Endothelial cell of umbilical vein (primary cell): Measurements from ENCODE around the gene CASP10.

Source experiments
- EZH2 ChIP-seq: IDR thresholded peaks from 2 replicates; pipeline ENCODE4 v1.6.1; 2012; ENCODE audit warnings: borderline replicate concordance, low read depth, mild to moderate bottlenecking, moderate library complexity, low read length, inconsistent platforms; ENCODE audit not compliant: severe bottlenecking
- FOS ChIP-seq: IDR thresholded peaks from 2 replicates; pipeline ENCODE4 v1.6.1; 2011; ENCODE audit warnings: mild to moderate bottlenecking, low read length, moderate library complexity, borderline replicate concordance; ENCODE audit not compliant: insufficient read depth
- GATA2 ChIP-seq: IDR thresholded peaks from 2 replicates; pipeline ENCODE4 v1.7.0; 2011; ENCODE audit warnings: low read depth, mild to moderate bottlenecking, moderate library complexity, mixed read lengths, low read length; ENCODE audit not compliant: insufficient read length, insufficient read depth
- JUN ChIP-seq: IDR thresholded peaks from 2 replicates; pipeline ENCODE4 v1.6.1; 2011; ENCODE audit warnings: borderline replicate concordance, low read depth; ENCODE audit not compliant: insufficient read length, insufficient read depth
- POLR2A ChIP-seq: IDR thresholded peaks from 2 replicates; pipeline ENCODE4 v1.6.1; 2012; ENCODE audit warnings: low read depth, mild to moderate bottlenecking, control low read depth, low read length
- POLR2AphosphoS5 ChIP-seq: IDR thresholded peaks from 2 replicates; pipeline ENCODE4 v1.6.1; 2012; ENCODE audit warnings: low read depth, mild to moderate bottlenecking, control low read depth, low read length, moderate library complexity; ENCODE audit not compliant: insufficient read depth
- TF ChIP-seq, protein P1 (sequence below), 2 donors: IDR thresholded peaks; 1 replicate in 1 of 2; 2 replicates in 1 of 2; pipeline ENCODE4 v1.5.1; 2011; ENCODE audit warnings: low read length in 2 of 2, mild to moderate bottlenecking in 2 of 2, moderate library complexity in 2 of 2, control low read depth in 1 of 2, inconsistent platforms in 1 of 2, low read depth in 1 of 2; ENCODE audit not compliant: insufficient read depth in 1 of 2; ENCODE audit errors: extremely low read depth in 1 of 2
- TF ChIP-seq, protein P2 (sequence below): IDR thresholded peaks from 2 replicates; pipeline ENCODE4 v1.6.1; 2011; ENCODE audit not compliant: insufficient read depth, insufficient read length

DNA sequence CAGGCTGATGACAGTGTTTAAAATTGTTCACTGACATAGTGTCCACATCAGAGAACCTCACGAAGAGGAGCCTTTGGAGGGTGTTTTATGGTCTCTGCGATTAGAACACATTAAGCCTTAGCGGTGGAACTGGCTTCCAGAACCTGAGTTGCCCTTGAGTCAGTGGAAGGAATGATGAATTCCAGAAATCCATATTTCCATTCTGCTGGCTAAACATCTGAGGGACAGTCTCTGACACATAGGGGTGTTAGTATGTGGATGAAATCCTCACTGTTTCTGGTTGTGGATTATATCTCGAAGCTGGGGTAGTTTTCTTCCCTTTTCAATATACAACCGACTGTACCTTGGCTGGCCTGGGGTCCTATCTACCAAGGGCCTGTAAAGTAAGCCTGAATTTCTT is 4.0 kb downstream of the CASP10 start:
- TF ChIP-seq POLR2AphosphoS5 (no peak), POLR2A (no peak), FOS (no peak), GATA2 (no peak), EZH2 (no peak), JUN (no peak)
- TF ChIP-seq, protein P1, sequence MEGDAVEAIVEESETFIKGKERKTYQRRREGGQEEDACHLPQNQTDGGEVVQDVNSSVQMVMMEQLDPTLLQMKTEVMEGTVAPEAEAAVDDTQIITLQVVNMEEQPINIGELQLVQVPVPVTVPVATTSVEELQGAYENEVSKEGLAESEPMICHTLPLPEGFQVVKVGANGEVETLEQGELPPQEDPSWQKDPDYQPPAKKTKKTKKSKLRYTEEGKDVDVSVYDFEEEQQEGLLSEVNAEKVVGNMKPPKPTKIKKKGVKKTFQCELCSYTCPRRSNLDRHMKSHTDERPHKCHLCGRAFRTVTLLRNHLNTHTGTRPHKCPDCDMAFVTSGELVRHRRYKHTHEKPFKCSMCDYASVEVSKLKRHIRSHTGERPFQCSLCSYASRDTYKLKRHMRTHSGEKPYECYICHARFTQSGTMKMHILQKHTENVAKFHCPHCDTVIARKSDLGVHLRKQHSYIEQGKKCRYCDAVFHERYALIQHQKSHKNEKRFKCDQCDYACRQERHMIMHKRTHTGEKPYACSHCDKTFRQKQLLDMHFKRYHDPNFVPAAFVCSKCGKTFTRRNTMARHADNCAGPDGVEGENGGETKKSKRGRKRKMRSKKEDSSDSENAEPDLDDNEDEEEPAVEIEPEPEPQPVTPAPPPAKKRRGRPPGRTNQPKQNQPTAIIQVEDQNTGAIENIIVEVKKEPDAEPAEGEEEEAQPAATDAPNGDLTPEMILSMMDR (IDR thresholded peaks at IDR 0.05; ENCODE audit: extremely low read depth in 1 of 2, insufficient read depth in 1 of 2, low read depth in 1 of 2, low read length in 2 of 2), result no peak
- TF ChIP-seq, protein P2, sequence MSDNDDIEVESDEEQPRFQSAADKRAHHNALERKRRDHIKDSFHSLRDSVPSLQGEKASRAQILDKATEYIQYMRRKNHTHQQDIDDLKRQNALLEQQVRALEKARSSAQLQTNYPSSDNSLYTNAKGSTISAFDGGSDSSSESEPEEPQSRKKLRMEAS, result no peak
